ENCODE results near the gene CNOT8.
"Not testable (repeated sequence)": the region's sequence is repeated elsewhere in the genome, so short reads cannot be mapped to it uniquely, and the experiment has no call there.

CNOT8 gene

DNA sequence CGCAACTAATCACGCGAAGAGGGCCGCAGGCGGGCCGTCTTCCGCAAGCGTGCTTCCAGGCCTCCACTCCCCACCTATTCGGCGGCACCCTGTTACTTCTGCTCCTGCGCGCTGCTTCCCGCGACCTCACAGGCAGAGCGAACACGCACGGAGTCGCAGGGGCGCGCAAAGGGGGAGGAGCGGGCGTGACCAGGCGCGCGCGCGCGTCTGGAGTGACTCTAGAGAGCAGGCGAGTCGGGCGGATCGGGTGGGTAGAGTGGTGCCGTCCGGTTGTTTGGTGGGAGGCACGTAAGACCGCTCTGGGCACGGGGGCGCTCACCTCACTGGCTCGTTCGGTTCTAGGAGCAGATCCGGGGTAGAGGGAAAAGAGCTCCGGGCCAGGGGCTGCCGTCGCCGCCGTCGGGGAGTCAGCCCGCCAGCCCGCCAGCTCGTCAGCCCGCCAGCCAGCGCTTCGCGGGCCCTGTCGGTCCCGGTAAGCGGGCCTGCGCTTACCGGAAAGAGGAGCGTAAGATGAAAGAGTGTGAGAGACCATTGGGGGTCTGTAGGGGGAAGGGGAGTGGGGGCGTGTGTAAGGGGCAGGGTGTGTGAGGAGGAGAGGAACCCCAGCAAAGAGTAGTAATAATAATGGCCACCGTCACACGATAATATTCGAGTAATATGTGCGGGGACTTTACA, at the start of gene CNOT8:
TSS of gene CNOT8 (plus strand) at position 331 of the 675 bp plus-strand sequence. CDS start 4,652 bp downstream, outside the sequence.
- DNase-seq = peak; percentile 94

DNA sequence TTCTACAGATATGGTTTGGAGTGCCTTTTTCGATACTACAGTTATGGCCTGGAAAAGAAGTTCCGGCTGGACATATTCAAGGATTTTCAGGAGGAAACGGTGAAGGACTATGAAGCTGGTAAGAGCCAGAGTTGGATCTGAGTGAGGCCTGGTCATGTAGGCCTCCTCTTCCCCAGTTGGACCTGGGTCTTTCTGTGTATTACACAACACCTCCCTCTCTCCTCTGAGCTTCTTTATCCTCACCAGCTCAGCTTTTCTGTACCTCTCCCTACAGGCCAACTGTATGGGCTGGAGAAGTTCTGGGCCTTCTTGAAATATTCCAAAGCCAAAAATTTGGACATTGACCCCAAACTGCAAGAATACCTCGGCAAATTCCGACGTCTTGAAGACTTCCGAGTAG, 47.2 kb upstream of the CNOT8 start:
- no peak for DNase-seq

DNA sequence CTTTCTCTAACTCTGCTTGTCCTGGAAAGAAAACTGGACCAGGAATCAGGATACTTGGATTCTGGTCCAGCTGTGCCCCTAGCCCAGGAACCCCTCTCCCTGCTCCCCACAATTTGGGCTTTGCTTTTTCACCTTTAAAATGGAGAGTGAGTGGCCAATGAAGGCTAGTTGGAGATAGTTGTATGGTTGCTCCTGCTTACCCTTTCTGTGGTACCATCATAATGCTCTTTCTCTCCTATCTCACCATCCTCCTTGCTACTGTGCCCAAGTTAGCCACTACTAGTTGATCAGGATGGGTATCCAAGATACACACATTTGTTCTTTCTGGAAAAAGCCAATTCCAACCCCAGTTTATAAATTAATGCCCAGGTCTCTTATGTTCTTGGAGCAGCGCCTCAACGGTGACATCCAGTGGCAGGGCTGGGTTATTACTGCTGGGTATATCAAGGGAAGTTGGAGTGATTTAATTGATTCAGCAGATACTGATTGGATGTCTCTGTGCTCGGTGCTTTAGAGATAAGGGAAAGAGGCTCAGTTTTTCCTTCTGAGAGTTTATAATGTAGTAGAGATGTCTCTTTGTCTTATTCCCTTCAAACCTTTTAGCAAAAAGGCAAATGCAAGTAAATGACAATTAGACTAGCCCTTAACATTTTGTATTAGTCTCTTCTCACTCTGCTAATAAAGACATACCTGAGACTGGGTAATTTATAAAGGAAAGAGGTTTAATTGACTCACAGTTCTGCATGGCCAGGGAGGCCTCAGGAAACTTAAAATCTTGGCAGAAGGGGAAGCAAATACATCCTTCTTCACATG, 46.6 kb upstream of the CNOT8 start:
- DNase-seq = peak; percentile 15

DNA sequence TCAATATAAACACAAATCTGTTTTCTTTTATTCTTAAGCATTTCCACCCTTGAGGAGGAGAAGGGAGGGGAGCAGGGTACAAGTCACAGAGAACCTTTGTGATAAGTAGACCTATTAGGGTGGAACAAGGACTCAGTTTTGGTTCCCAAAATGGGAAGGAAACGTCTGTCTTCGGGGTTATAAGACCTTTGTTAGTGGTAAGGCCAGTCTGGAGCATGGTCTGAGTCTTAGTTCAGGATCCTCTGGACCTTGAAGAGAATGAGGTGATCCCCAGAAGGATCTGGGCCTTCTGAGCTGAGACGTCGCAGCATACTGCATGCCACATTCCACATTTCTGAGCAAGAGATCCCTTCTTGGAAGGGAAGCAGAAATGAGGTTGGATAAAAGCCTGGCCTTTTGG, 45.3 kb upstream of the CNOT8 start:
- no peak for DNase-seq

DNA sequence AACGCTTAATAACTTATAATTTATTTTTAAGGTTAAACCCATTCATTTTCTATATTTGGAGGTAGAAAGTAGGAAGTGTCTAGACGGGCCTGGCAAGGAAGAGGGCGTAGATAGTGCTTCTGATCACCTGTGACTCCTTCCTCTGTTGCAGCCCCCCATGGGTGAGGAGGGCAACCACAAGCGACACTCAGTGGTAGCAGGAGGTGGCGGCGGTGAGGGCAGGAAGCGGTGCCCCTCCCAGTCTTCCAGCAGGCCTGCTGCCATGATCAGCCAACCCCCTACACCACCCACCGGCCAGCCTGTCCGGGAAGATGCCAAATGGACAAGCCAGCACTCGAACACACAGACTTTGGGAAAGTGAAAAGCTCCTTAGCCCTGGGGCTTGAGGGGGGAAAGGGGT, 44.7 kb upstream of the CNOT8 start:
- DNase-seq = no peak

DNA sequence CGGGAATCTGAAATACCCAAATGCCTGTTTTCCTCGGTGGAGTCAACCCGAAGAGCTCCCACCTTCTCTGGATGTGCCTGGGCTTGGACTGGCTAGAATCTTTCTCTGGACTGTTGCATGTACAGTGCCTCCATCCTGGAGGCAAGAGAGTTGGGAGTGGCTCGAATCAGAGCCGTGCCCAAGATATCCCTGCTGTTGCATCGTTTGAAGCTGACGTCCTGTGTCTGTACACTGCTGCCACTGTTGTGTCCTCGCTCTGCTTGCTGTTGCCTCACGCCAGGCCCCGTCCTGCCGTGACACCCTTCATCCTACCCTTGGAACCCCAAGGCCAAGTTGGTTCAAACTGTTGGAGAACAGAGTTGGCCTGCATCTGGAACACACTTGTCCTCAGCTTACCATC, 43.4 kb upstream of the CNOT8 start:
- DNase-seq = no peak

DNA sequence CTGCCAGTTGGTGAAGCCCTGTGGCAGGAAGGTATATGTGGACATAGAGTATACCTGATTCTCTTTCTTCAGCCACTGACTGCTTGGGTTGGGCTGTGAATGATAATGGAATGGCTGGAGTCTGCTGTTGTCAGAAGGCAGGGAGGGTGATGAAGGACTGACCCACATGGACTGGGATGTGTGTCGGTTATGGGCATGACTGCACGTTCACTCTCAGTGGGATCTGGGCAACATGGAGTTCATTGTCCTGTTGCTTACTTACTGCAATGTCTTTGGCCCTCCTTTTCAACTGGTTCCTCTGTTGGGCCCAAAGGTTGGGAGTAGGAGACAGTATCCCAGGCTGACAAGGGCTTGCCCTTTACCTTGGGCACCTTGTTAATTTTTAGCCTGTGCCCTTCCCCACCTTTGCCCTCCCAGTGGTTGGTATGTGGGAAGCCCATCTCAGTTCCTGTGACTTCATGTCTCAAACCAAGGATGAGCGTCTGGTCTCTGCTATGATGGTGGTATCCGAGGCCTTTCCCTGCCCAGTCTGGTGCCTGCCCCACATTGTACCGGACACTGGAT, 42.7 kb upstream of the CNOT8 start:
- no peak for DNase-seq

DNA sequence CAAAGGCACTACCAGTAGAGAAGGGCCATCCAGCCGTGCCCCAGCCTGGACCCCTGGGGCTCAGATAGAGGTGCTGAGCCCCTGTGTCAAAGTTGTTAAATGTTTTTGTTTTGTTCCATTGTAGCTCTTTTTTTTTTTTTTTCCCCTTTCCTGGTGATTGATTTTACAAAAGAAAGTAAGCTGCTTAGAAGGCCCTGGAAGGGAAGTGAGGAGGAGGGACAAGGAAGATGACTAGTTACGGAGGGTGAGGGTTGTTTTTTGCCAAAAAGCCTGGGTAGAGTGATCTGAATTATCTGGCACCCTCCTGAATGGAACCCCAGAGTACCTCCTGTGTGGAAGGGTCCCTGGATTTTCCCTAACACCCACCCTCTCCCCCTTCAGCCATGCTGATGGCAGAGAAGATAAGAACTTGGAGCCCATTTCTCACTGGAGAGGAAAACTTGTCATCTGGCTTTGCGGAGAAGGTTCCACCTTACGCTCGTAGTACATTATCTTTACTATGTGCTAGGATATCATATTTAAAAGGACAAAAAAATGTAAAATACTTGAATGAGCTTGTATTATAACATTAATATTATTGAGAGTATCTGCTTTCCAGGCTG, 41.4 kb upstream of the CNOT8 start:
- no peak for DNase-seq

DNA sequence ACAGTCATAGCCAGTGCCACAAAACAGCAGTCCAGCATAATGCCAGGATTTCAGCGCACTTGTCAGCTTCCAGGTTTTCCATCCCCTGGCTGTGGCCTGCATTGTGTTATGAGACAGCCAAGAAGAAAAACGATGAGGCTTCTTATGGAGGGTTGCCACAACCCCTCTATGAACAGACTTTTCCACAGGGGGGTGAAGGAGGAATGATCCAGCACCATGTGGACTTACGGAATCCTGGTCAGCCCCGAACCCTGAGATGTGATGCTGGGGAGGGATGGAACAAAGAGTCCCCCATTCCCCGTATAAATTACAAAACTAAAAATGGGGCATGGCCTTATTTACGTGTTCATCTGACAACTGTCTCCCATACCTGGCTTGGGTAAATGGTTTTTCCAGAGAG, 40.6 kb upstream of the CNOT8 start:
- DNase-seq = no peak

DNA sequence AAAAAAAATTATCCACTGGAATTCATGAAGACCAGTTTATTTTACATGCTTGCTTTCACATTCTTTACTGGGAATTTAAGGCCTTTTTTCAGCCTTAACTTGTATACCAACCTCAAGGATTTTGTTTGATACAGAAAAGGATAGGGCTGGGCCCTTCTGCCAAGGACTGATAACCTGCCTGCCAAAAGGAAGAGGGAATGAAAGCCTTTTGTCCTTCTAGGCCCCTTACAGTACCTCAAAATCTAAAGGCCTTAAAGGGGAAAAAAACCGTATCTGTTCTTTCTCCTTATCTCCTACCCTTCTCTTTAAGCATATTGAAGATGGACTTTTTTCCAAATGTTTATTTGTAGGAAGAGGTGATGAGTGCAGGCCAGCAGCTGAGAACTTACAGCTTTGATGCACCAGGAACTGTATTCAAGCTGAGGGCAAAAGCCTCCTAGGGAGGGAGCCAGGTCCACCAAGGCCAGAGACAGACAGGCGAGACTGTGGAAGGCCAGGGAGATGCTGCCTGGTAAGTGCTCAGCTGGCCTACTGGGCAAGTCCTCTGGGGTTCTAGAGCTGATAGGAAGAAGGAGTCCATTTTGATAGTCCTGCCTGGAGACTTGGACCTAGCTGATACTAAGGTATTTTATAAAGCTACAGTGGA, 39.8 kb upstream of the CNOT8 start:
- DNase-seq = no peak

DNA sequence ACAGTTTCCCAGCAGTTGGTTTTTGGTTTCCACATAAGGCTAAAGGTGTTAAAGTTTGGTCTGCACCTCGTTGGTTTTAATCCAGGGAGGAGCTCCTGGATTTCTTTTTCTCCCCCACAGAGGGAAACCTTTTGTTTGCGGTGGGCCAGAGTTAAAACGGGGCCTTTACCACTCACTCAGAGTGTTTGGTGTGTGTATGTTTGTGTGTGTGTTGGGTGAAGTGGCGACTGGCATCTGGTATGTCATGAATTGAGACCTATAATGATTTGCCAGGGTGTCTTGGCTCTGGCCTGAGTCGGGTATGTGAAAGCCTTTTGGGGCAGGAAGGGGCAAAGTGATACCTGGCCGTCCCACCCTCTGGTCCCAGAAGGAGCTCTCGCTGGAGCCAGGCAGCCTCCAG, 38.9 kb upstream of the CNOT8 start:
- DNase-seq = no peak

DNA sequence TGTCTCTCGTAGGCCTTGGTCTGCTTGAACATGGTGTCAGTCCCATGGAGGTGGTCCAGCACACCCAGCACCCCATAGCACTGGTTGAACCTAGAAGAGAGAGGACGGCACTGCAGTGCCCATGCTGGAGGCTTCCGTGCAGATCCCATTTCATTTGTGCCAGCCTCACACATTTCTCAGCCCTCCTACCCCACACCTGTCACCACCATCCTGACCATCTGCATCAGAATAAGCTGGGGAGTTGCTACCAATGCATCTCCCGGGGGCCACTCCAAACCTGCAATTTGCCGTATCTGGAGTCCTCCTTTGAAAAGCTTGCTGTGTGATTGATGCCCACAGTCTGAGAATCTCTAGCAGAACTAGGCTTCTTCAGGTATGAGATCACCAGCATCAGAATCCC, 38.0 kb upstream of the CNOT8 start:
- no peak for DNase-seq

DNA sequence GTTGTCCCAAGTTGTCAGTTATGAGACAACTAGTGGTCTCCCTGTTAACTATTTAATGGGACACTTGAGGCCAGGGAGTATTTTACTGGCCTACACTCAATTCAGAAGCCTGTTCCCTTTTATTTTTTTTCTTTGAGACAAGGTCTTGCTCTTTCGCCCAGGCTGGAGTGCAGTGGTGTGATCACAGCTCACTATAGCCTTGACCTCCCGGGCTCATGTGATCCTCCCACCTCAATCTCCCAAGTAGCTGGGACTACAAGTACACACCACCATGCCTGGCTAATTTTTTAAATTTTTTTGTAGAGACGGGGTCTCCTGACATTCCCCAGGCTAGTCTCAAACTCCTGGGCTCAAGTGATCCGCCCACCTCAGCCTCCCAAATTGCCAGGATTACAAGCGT, 35.5 kb upstream of the CNOT8 start:
- not testable (repeated sequence) for DNase-seq

DNA sequence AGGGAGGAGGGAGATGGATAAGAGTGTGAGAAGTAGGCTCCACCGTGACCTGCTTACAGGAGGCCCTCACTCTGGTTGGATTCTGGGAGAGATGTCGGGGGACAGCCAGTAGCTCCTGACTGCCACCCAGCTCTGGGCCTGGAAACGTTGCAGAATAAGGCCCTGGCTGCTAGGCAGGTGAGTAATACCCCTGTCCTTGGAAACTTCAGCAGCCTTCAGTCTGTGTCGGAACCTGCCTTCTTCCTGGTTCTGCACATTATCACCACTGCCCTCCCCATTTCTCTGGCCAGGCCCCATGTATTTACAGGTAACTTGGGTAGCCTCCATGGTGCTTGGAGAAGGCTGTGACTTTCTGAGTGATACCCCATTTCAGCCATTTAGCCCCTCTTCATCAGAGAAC, 34.8 kb upstream of the CNOT8 start:
- no peak for DNase-seq

DNA sequence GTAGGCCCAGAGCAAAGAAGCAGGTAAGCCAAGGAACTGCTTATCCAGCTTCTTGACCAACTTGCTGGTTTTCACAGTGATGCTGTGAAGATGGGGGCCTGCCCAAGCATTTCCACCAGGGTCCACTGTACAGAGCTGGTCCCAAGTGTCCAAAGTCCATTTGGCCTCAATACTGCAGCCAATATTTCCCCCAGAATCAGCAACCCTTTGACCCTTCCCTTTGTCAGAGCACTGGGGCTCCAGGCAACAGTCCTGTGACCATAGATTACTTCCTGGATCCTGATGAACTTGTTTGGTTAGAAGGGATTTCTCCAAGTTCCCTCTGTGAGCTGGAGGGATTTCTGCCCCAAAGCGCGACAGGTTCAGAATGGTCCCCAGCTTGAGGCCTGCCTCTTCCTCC, 34.4 kb upstream of the CNOT8 start:
- DNase-seq = no peak

DNA sequence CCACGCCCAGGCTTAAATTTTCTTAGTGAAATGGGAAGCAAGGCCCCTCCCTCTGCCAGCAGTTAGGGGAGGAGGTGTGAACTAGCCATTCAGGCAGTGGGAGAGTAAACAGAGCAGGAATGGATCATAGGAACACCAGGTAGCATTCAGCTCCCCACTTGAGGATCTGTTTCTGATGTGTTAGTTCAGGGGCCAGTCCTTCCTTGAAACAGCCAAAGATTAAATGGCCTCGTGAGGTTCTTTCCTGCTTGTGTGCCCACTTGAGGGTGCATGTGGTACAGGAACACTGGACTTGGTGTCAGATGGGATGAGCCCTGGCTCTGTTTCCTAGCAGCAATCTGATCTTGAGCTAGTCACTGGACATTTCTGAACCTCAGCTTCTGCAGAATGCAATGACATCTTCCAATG, 29.2 kb upstream of the CNOT8 start:
- no peak for DNase-seq

DNA sequence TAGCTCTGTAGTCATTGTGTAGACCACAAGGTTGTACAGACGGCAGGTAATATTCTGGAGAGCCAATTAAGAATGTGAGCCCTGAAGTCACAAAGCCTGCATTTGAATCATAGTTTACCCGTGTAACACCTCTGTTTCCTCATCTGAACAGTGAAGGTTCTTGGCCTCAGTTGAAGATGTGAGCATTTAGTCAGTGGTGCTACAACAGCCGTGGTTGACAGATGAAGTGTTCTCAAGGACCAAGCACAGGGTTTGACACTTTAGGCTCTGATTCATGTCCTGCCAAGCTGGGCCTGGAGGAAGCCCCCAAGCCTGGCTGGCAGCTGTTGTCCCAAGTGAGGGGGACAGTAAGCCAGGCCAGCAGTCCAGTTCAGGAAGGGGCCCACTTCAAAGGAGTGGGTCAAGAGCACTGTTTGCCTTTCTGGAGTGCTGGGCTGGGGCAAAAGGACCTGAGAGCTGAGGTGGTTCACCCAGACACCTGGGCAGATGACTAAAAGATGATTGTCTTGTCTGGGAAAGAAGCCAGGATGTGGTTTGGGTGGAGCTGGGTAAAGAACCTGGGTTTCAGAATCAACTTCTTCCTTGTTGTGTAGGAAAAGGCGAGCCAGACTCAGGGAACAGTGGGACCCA, 28.7 kb upstream of the CNOT8 start:
- no peak for DNase-seq

DNA sequence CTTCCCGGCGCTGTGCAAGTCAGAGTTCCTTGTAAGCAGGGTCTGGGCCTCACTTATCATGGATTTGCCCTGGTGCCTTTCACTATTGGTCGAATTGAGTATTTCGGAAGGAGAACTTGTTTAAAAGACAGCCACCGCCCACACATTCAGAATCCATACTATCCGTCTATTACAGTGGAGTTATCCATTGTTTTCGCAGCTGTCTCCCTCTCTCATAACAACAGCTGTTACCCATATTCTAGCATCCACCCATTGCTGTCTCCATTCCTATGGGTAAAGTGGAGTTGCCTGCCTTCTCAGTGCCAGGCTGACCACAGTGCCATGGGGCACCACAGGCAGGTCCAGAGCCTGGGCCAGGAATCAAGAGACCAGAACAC, 28.2 kb upstream of the CNOT8 start:
- DNase-seq = no peak

DNA sequence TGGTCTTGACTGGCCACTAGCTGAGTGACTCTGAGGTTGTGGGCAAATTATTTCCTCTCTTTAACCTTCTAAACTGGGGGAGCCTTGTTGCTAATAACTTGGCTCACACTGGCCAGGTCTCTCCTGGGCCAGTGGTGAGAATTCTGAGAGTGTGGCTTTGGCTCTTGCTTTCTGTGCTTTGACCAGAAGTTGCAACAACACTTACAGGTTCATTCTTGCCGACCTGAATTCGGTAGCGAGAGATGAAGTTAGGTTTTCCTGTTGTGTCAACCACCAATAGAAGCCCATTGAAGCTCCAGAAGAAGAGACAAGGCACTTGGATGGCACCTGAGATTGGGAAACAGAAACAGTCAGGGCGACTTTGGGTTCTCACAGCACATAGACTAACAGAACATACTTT, 27.8 kb upstream of the CNOT8 start:
- DNase-seq = no peak

DNA sequence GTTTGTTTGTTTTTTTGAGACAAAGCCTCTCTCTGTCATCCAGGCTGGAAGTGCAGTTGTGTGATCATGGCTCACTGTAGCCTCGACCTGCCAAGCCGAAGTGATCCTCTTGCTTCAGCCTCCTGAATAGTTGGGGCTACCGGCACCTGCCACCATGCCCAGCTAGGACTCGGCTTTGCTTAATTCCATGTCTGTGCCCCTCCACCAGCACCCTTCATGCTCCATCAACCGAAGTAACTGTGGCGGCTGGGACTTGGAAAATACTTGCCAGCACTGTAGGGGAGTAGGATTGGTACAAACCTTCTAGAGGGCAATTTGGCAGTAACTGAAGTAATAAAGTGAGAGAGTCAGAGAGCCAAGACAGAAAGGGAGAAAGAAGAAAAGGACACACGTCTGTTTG, 27.0 kb upstream of the CNOT8 start:
- DNase-seq = no peak

DNA sequence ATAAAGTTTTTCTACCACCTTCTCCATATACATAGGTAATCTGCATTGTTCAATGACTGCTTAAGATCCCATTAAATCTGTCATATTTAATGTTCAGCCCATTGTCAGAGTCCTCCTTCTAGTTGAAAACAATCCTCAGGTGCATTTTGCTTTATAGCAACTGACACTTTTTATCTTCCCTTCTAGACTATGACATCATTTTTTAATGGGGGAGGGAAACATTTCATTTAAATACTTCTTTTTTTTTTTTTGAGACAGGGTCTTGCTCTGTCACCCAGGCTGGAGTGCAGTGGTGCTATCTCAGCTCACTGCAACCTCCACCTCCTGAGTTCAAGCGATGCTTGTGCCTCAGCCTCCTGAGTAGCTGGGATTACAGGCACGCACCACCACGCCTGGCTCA, 25.6 kb upstream of the CNOT8 start:
- not testable (repeated sequence) for DNase-seq

DNA sequence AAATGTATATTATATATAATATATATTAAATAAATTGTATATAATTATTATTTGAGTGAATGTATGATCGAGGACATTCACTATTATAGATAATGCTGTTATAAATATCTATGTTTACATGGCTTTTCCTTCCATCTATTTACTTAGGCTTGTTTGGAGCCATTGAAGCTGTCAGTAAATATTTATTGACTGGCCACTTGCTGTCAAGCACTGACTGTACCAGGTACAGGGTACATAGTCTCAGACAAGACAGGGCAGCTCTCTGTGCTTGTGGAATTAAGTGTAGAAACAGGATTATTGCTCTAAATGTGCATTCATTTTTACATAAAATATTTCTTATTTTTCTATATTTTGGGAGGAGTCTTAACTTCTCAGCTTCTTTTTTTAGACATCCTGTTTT, 24.4 kb upstream of the CNOT8 start:
- DNase-seq = no peak

DNA sequence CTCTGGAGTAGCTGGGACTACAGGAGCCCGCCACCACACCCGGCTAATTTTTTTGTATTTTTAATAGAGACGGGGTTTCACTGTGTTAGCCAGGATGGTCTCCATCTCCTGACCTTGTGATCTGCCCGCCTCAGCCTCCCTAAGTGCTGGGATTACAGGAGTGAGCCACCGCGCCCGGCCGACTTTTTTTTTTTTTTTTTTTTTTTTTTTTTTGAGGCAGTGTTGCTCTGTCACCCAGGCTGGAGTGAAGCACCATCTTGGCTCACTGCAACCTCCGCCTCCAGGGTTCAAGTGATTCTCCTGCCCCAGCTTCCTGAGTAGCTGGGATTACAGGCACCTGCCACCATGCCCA, 22.8 kb upstream of the CNOT8 start:
- not testable (repeated sequence) for DNase-seq

Data from NCI-H446 treated with DMSO at 0.1 percent for 48 hours (cell line).